Activated gamma-delta T cell treated with anti-CD3 and anti-CD28 coated beads, Interleukin-2, amount 50 U/mL, for 16 hours (primary cell): ENCODE results near the gene SLC39A3.

Experiments used
- DNase-seq: peaks from one replicate; pipeline ENCODE4 v3.0.0-alpha.2; 2020; ENCODE audit warnings: low read depth

SLC39A3 gene

DNA sequence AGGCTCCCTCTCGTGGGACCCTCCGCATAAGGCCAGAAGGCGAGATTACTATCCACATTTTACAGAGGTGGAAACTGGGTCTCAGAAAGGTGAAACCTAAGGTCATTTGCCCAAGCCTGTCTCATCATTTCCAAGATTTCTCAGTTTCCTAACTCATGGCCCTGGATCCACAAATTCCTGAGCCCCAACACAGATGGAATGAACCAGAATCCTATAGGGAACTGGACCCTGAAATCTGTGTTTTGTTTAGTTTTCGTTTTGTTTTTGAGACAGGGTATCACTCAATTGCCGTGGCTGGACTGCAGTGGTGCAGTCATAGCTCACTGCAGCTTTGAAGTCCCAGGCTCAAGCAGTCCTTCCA, 36.8 kb downstream of the SLC39A3 start:
- DNase-seq, result no peak

DNA sequence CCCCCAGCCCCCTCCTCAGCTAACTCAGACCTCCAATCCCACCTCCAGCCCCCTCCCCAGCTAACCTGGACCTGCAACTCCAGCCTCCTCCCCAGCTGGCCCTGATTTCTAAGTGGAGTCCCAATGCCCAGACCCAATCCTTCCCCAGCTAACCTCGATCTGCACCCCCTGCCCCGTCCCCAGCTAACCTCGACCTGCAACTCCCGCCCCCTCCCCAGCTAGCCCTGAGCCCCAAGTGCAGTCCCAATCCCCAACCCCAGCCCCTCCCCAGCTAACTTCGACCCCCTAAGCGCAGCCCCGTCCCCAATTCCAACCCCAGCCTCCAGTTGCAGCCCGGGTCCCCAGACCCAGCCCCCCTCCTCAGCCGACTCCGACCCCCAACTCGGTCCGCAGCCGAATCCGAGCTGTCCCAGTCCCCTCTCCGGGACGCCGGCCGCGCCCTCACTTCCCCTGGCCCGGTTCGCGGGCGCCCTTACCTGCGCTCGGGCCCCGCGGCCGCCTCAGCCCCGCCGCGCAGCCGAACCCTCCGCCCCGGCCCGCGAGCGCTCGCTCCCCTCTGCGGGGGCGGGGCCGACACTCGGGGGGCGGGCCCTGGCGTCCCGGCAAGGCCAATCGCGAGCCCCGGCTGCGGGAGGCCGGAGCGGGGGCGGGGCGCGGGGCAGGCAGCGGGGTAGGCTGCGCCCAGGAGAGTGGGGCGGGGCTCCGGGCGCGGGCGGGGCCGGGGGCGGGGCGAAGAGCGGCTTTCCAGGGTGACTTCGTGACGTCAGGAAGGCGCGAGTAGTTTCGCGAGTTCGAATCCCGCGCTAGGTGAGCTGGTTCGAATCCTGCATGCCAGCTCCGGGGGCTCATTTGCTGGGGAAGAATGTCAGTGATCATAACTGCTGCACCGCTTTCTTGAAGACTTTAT, 37.4 kb downstream of the SLC39A3 start, which contains the start of gene GNG7:
Gene GNG7 (minus strand): TSS at position 525 of the 907 bp plus-strand sequence. CDS start 182,006 bp downstream, outside the sequence.
- peak; percentile 88 for DNase-seq

DNA sequence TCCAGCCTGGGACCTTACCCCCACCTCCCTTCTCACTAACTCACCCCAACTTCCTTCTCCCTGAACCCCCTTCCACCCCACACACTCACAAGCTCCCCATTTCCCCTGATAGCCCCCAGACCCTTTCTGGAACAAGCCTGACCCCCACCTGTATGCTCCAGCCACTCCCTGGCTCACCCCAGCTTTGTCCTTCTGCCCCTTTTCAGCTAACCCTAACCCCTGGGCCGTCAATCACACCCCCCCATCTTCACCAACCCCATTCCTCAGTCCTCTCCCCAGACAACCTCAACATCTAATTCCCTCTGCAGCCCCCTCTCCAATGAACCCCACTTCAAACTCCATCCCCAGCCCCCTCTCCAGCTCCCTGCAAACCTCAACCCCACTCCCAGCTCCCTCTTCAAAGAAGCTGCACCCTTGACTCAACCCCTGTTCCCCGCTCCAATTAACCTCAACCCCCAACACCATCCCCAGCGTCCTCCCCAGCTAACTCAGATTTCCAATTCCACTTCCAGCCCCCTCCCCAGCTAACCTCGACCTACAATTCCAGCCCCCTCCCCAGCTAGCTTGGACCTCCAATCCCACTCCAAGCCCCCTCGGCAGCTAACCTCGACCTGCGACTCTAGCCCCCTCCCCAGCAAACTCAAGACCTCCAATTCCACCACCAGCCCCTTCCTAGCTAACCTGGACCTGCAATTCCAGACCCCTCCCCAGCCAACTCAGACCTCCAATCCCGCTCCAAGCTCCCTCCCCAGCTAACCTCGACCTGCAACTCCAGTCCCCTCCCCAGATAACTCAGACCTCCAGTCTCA, 38.3 kb downstream of the SLC39A3 start:
- no peak for DNase-seq

DNA sequence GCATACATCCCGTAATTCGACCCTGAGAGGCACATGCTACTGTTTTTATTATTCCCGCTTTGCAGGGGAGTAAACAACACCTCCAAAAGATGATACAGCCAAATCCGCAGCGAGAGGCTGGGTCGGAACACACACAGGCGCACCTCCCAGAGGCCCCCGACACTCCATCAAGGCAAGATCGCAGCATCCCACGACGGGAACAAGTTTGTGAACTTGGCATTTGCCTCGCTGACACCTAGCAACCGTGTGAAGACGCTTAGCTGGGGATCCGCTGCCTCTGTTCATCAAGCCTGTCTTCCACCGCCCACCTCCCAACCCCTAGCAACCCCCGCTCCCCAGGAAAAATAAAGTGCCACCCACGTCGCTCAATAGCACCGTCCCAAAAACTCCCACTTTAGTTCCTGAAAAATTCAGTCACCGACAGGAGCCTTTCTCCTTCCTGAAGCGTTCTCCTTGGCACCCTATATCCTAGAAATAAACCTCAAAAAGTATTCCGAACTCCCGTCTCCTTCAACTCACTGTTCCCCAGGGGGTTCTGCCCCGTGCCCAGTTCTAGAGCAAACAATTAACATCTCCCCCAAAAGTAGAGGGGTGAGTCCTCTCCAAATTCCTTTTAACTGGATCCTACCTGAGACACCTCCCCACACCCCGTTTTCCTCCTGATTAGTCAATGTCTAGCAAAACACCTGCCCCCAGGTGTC, 39.0 kb downstream of the SLC39A3 start:
- DNase-seq, result no peak

DNA sequence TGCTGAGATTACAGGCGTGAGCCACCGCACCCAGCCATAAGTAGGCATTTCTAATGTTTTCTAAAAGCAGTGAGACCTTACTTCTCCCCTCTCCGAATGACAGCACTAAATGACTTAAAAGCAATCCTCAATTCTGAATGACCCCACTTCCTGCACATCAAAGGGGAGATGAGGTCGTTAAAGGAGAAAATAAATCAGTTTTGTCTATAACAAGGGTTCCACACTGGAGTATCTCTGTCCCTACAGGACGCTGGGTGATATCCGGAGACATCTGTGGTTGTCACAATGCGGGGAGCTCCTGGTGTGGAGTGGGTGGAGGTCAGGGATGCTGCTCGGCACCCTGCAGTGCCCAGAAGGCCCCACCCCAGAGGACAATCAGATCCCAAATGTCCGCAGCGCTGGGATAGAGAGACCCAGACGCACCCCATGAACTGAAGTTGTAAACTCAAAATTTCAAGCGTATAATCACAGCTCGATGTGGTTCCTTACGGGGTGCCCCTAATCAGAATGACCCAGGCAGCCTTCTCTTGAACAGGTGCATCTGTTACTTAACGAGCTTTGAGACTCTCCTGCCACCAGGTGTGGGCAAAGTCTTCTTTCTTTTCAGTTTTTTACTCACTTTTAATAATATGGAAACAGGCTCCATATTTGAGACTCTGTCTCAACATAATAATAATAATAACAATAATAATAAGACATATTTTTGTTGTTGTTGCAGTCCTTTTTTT, 40.2 kb downstream of the SLC39A3 start:
- DNase-seq, result no peak

DNA sequence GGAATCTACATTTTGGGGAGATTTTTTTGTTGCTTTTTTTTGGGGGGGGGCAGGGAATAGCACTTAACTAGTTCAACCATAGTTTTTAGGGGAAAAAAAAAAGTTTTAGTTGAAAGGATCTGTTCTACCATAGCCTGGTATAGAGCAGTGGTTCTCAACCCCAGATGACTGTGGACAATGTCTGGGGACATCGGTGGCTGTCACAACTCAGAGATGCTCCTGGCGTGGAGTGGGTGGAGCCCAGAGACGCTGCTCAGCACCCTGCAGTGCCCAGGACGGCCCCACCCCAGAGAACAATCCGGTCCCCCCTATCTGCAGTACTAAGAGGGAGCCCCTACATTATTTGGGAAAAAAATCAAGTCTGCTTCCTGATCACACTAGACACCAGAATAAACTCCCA, 45.6 kb downstream of the SLC39A3 start:
- DNase-seq, result no peak

DNA sequence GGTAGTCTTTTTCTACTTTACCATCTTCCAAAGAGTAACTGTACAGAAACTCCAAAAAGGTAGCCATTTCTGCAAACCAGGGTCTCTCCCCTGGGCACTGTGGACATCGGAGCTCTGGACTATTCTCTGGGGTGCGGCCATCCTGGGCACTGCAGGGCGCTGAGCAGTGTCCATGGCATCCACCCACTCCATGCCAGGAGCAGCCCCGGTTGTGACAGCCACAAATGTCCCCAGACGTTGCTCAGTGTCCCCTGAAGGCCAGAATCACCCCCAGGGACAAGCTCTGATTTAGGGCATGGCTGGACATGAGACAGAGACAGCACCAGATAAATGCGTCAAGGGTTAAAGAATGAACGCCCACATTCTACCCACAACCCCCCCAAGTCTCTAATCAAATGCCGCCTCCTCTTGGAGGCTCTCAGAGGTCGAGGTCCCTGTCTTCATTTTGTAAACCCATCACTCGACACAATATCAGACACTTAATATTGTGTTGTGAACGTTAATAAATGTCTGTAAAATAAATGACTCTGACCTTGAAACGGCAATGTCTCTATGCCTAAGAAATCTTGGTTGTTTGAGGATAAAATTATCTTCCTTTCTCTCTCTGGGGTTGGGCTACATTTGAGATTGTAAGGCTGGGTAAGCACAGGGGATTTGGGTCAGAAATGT, 46.2 kb downstream of the SLC39A3 start:
- no peak for DNase-seq

DNA sequence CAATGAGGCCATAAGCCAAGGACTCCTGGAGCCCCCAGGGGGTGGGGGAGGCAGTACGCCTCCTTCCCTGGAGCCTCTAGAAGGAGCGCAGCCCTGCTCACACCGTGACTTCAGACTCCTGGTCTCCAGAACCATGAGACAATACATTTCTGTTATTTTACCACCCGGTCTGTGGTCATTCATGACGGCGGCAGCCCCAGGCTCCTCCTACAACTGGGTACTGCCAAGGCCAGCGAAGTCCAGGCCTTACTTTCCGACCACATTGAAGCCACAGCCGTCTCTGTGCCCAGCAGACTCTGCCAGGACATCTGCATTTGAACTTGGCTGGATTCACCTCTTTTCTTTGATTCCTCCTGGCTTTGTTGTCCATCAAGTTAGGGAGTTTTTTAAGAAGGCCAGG, 47.9 kb downstream of the SLC39A3 start:
- DNase-seq, result no peak

DNA sequence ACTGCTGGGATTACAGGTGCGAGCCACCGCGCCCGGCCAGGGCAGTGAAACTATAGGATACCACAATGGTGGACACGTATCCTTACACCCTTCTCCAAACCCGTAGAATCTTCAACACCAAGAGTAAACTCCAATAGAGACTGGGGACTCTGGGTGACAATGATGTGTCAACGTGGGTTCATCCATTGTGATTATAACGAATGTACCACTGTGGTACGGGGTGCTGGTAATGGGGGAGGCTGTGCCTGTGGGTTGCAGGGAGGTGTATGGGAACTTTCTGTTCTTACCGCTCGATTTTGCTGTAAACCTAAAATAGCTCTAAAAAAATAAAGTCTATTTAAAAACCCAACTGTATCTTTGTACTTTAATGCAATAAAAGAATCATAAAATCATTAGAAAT, 49.0 kb downstream of the SLC39A3 start:
- no peak for DNase-seq

DNA sequence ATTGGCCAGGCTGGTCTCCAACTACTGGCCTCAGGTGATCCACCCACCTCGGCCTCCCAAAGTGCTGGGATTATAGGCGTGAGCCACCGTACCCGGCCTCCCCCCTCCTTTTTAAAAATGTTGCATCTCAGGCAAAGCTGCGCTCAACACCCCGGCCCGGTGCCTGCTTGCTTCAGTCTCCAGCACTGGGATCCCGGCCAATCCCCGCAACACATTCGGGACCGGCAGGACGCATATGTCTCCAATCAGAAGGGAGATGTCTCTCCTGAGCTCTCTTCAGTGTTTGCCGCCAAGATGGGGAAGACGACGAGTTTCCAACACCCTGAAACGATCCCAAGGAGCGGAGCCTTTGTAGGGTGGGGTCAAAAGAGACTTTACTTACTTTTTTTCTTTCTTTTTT, 53.5 kb downstream of the SLC39A3 start:
- DNase-seq, result no peak

DNA sequence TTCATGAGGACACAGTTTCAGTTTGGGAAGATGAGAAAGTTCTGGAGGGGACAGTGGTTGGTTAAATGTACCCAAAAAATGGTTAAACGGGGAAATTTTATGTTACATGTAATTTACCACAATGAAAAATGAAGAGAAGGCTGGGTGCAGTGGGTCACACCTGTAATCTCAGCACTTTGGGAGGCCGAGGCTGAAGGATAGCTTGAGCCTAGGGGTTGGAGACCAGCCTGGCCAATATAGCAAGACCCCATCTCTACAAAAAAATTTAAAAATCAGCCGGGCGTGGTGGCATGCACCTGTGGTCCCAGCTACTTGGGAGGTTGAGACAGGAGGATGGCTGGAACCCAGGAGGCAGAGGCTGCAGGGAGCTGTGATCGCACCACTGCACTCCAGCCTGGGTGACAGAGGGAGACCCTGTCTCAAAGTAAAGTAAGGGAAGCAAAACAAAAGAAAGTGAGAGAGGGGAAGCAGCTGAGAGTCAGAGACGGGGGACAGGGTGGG, 54.6 kb downstream of the SLC39A3 start:
- no peak for DNase-seq

DNA sequence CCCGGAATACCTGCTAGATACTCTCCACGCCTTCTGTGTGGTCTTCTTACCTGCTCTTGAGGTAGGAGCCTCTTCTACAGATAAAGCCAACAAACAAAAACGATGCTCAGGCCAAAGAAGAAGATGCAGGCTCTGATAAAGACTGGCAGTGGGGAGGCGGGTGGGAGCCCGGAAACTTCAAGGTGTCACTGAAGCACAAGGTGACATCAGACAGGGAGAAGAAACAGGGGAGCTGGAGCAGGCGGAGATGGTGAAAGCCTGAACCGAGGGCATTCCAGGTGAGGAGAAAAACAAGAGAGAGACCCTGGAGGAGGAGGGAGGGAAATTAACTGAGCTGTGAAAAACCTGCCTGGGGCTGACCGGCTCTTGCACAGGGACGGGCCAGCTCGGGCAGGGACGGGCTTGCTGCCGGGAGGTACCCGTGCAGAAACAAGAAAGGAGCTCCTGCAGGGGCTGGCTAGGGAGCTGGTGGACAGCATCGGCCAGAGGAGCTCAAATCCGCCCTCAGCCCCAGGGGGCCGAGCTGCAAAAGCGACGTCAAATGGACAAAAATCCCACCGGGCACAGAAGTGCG, 56.3 kb downstream of the SLC39A3 start:
- DNase-seq, result no peak
